Spleen (tissue), 7 donors: Measurements from ENCODE around the gene SBNO1.

Source experiments
- CTCF ChIP-seq, 11 experiments: fragments of 200-600 bp in 7 of 11; fragments of 450-650 bp in 4 of 11; sonication (generic) in 4 of 11; IDR thresholded peaks in 8 of 11; conservative IDR thresholded peaks in 3 of 11; 1 replicate in 7 of 11; 2 replicates in 4 of 11; pipeline versions ENCODE4 v1.4.0 to v1.8.0; 2016 to 2021; ENCODE audit warnings: antibody characterized with exemption in 11 of 11, inconsistent platforms in 4 of 11, mild to moderate bottlenecking in 1 of 11
- POLR2A ChIP-seq, 3 donors: fragments of 450-650 bp; IDR thresholded peaks; one replicate each; pipeline ENCODE4 v1.5.1; 2017; ENCODE audit warnings: antibody characterized with exemption in 3 of 3, mild to moderate bottlenecking in 1 of 3
- POLR2AphosphoS5 ChIP-seq, 3 donors: sonication (generic); formaldehyde crosslinking; IDR thresholded peaks; one replicate each; pipeline ENCODE4 v1.5.1; 2017; ENCODE audit warnings: antibody characterized with exemption in 3 of 3
- donor health status: DM: no; HTN: no; CAD: no; lungs with moderate emphysema.
- donor health status: DM: no; HTN: no; CAD: no.
- donor health status: DM: no; HTN: no; CAD: no.

DNA sequence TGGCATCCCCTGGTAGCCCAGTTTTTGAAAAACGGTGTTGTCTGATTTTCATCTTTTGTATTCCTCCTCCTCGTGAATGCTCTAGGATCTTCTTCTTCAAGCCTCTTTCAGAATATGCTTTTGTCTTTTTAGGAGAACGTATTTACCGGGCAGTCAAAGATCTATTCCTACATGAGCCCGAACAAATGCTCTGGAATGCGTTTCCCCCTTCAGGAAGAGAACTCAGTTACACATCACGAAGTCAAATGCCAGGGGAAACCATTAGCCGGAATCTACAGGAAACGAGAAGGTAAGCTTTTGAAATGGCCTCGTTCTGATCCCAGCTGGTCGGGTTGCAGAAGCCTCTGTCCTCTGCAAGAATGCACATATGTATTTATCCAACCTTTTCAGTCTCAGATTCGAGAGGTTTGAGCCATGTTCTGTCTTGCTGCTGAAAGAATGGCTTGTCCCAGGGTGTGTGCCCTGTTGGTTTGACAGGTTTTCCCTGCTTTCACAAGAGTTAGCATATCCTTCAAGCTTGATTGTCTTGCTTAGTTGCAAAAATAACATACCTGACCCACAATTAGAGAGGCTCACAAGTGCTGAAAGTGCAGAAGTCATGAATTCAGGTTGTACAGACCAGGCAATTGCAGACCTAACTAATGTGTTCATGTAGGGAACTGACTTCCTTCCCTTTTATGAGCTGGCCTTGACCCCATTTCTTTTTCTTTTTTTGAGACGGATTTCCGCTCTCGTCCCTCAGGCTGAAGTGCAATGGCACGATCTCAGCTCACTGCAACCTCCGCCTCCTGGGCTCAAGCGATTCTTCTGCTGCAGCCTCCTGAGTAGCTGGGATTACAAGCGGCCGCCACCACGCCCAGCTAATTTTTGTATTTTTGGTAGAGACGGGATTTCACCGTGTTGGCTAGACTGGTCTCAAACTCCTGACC lies 26.1 kb upstream of the SBNO1 start:
- no peak for TF ChIP-seq CTCF (IDR thresholded peaks at IDR 0.05 in 8 of 11, conservative IDR thresholded peaks at IDR 0.05 in 3 of 11)
- TF ChIP-seq POLR2A (IDR thresholded peaks at IDR 0.05): no peak
- peak in 2 of 3 donors; percentile 57 to 73 for TF ChIP-seq POLR2AphosphoS5 (IDR thresholded peaks at IDR 0.05)
